Skeletal muscle tissue (tissue), 4 donors: ENCODE results near the gene HLA-A. TPM values are rescaled to one million over a fixed set of nuclear protein-coding genes. Genes with fewer than 3 reads are reported as not detected.
"Not testable (repeated sequence)": the region's sequence is repeated elsewhere in the genome, so short reads cannot be mapped to it uniquely, and the experiment has no call there.

ENCODE experiments used
- H3K27ac ChIP-seq: one replicate; pipeline ENCODE4 v1.7.0; 2013; ENCODE audit warnings: mild to moderate bottlenecking, low read depth, low read length, inconsistent platforms
- H3K27me3 ChIP-seq, 3 donors: one replicate each; pipeline ENCODE4 v1.7.0; 2013; ENCODE audit warnings: low read length in 3 of 3; ENCODE audit not compliant: control insufficient read depth in 3 of 3, insufficient read depth in 3 of 3
- H3K36me3 ChIP-seq, 3 donors: one replicate each; pipeline ENCODE4 v1.7.0; 2013; ENCODE audit warnings: low read length in 3 of 3; ENCODE audit not compliant: control insufficient read depth in 3 of 3, insufficient read depth in 3 of 3
- H3K4me1 ChIP-seq, 3 donors: one replicate each; pipeline ENCODE4 v1.7.0; 2013; ENCODE audit warnings: low read length in 3 of 3, mild to moderate bottlenecking in 3 of 3; ENCODE audit not compliant: control insufficient read depth in 3 of 3, insufficient read depth in 3 of 3
- H3K4me3 ChIP-seq, 3 donors: one replicate each; pipeline ENCODE4 v1.7.0; 2013; ENCODE audit warnings: low read length in 3 of 3
- H3K9ac ChIP-seq, 3 donors: one replicate each; pipeline ENCODE4 v1.7.0; 2013; ENCODE audit warnings: low read length in 3 of 3, mild to moderate bottlenecking in 3 of 3, moderate library complexity in 2 of 3, low read depth in 1 of 3
- H3K9me3 ChIP-seq, 3 donors: one replicate each; pipeline ENCODE4 v1.7.0; 2013; ENCODE audit warnings: low read length in 3 of 3; ENCODE audit not compliant: control insufficient read depth in 3 of 3
- total RNA-seq: library from RNA; depleted of rRNA; stranded (reverse); fragments of >200 nt; gene quantifications from one replicate; pipeline ENCODE4 v1.2.3, GENCODE V29; 2014
- donor health status: Osteomylitis.

The HLA-A gene
- total RNA-seq, 1 donor from 2014 or later: 113 TPM

GRCh38 chr6:29967379-29968010 is 25.2 kb downstream of the HLA-A start:
- H3K4me3 ChIP-seq: no peak overlapping the region

DNA sequence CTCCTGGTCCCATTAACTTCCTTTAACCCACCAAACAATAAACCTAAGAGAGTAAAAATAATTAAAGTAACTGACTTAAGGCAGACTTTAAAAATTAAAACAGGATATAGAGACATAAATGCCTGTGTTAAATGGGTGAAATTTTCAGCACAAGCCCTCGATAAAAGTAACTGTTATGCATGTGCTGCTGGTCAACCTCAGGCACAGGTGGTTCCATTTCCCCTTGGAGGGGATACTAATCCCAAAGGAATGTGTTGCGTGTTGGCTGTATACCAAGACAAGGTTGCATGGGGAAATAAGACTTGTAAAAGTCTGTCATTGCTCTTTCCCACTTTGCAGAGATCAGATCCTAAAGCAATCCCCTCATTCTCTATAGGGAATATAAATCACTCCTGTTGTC is 25.8 kb downstream of the HLA-A start:
- no peak overlapping the region for H3K9ac ChIP-seq
- H3K27me3 ChIP-seq: no peaks in the 10 kb centered on the region
- H3K4me1 ChIP-seq: peaks cover 32 to 43% (median 39%) of the 10 kb centered on the region in 3 donors
- H3K36me3 ChIP-seq: no peaks in the 10 kb centered on the region
- H3K27ac ChIP-seq: peak overlapping the region; percentile 30
- no peaks in the 10 kb centered on the region for H3K9me3 ChIP-seq
- no peak overlapping the region for H3K4me3 ChIP-seq

More at GRCh38 chr6:29967379-29968010, 25.2 kb downstream of the HLA-A start:
- H3K9me3 ChIP-seq: no peaks in the 10 kb centered on the region
- peak overlapping the region; percentile 30 for H3K27ac ChIP-seq
- no peaks in the 10 kb centered on the region for H3K27me3 ChIP-seq
- H3K36me3 ChIP-seq: no peaks in the 10 kb centered on the region
- no peak overlapping the region for H3K9ac ChIP-seq
- peaks cover 32 to 43% (median 42%) of the 10 kb centered on the region in 3 donors for H3K4me1 ChIP-seq

DNA sequence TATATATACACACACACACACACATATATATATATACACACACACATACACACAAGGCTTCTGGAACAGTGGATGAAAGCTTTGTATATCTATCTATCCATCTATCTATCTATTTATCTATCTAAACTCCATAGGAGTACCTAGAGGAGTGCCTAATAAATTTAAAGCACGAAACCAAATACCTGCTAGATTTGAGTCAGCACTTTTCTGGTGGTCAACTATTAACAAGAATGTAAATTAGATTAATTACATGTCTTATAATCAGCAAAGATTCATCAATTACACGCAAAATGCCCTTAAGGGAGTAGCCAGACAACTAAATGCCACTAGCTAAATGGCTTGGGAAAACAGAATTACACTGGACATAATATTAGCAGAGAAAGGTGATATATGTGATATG is 26.6 kb downstream of the HLA-A start:
- H3K27ac ChIP-seq: no peak overlapping the region
- no peaks in the 10 kb centered on the region for H3K9me3 ChIP-seq
- H3K4me1 ChIP-seq: peaks cover 32 to 43% (median 39%) of the 10 kb centered on the region in 3 donors
- no peak overlapping the region for H3K9ac ChIP-seq
- H3K4me3 ChIP-seq: no peak overlapping the region
- H3K36me3 ChIP-seq: no peaks in the 10 kb centered on the region
- no peaks in the 10 kb centered on the region for H3K27me3 ChIP-seq

GRCh38 chr6:29970711-29971110 is 28.4 kb downstream of the HLA-A start:
- no peak overlapping the region for H3K27ac ChIP-seq
- peaks cover 35 to 37% (median 37%) of the 10 kb centered on the region in 3 donors for H3K4me1 ChIP-seq
- H3K27me3 ChIP-seq: no peaks in the 10 kb centered on the region
- no peak overlapping the region for H3K4me3 ChIP-seq
- H3K36me3 ChIP-seq: no peaks in the 10 kb centered on the region
- no peak overlapping the region for H3K9ac ChIP-seq
- no peaks in the 10 kb centered on the region for H3K9me3 ChIP-seq

DNA sequence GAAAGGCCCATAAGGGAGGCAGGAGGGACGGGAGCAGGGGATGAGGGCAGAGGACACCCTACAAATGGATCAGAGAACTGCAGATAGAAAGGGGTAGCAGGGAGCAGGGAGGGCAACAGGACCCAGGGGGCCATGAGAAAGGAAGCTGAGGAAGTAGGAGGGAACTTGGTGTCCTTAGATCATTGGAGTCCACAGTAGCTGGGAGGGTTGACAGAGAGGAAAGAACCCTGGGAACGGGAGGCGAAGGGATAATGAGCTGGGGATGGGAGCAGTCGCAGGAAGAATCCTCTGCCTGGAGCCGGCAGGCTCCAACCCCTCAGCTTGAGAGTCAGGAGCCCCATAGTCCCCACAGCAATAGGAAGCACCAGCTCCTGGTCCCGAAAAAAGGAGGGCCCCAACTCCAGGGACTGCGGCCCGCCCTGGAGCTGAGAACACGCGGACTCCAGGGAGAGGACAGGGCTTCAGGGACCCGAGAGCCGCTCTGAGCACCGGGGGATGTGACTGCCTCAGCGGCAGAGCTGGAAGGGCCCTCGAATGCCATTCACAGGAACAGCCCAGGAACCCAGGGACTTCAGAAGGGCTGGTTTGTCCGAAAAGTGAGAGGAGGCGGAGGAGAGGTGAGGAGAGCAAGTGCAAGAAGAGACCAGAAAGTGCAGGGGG is 32.7 kb downstream of the HLA-A start:
- Histone ChIP-seq H3K9me3 (no peaks in the 10 kb centered on the region), H3K27me3 (no peaks in the 10 kb centered on the region), H3K9ac (peak overlapping the region; percentile 57 to 94 (median 91)), H3K4me1 (peaks cover 18 to 27% (median 24%) of the 10 kb centered on the region in 3 donors), H3K27ac (no peak overlapping the region), H3K4me3 (peak overlapping the region; percentile 74 to 85 (median 77)), H3K36me3 (no peaks in the 10 kb centered on the region)

DNA sequence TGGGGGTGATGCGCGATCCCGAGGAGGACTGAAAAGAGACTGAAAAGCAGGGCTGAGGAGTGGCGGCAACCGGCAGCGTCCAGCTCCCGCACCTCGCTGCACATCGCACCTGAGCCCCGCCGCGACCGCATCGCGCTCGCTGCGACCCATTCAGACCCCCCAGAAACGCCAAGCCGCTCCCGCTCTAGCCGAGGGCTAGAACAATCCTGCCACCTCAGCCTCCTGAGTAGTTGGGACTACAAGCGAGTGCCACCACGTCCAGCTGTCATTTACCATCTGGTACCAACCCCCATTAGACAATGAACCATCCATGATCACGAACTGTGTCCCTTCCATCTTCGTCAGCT is 33.2 kb downstream of the HLA-A start:
- H3K36me3 ChIP-seq: no peaks in the 10 kb centered on the region
- peak overlapping the region; percentile 89 to 94 (median 91) for H3K9ac ChIP-seq
- peaks cover 18 to 27% (median 24%) of the 10 kb centered on the region in 3 donors for H3K4me1 ChIP-seq
- no peak overlapping the region for H3K27ac ChIP-seq
- H3K4me3 ChIP-seq: peak overlapping the region; percentile 74 to 85 (median 77)
- no peaks in the 10 kb centered on the region for H3K9me3 ChIP-seq
- H3K27me3 ChIP-seq: no peaks in the 10 kb centered on the region

DNA sequence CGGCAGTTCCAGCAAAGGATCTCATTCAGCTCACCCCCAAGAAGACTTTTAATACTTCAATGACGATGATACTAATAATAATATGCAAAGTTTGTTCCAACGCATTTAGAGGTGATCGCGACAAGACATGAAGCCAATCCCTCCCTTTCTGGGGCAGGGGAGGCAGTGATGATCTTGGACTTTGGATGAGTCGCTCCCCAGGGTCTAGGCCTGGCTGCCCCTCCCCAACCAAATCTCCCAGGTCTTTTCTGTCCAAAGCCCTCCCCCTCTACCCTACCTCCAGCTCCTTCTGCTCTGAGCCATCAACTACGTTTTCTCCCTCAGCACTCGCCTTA is 33.9 kb downstream of the HLA-A start:
- H3K27ac ChIP-seq: peak overlapping the region; percentile 99
- H3K9me3 ChIP-seq: no peaks in the 10 kb centered on the region
- peak overlapping the region; percentile 89 to 94 (median 91) for H3K9ac ChIP-seq
- H3K4me1 ChIP-seq: peaks cover 18 to 27% (median 26%) of the 10 kb centered on the region in 3 donors
- H3K27me3 ChIP-seq: peaks cover 0 to under 1% (median 0%) of the 10 kb centered on the region in 3 donors
- H3K36me3 ChIP-seq: no peaks in the 10 kb centered on the region
- peak overlapping the region; percentile 74 to 85 (median 77) for H3K4me3 ChIP-seq

- no peaks in the 10 kb centered on the region for H3K9me3 ChIP-seq
- H3K36me3 ChIP-seq: no peaks in the 10 kb centered on the region
- H3K27ac ChIP-seq: peak overlapping the region; percentile 99
- H3K4me1 ChIP-seq: peaks cover 18 to 27% (median 27%) of the 10 kb centered on the region in 3 donors
- peak overlapping the region; percentile 74 to 85 (median 77) for H3K4me3 ChIP-seq
- peak overlapping the region; percentile 89 to 94 (median 91) for H3K9ac ChIP-seq
- H3K27me3 ChIP-seq: peaks cover 0 to 2% (median 0%) of the 10 kb centered on the region in 3 donors
These were observed 34.5 kb downstream of the HLA-A start for GRCh38 chr6:29976588-29977424.

GRCh38 chr6:29977425-29977727 is 35.0 kb downstream of the HLA-A start:
- Histone ChIP-seq H3K27ac (peak overlapping the region; percentile 99), H3K9me3 (no peaks in the 10 kb centered on the region), H3K36me3 (no peaks in the 10 kb centered on the region), H3K4me1 (peaks cover 18 to 27% (median 27%) of the 10 kb centered on the region in 3 donors), H3K27me3 (peaks cover 0 to 2% (median 0%) of the 10 kb centered on the region in 3 donors), H3K9ac (peak overlapping the region; percentile 89 to 94 (median 91)), H3K4me3 (peak overlapping the region; percentile 74 to 85 (median 77))

DNA sequence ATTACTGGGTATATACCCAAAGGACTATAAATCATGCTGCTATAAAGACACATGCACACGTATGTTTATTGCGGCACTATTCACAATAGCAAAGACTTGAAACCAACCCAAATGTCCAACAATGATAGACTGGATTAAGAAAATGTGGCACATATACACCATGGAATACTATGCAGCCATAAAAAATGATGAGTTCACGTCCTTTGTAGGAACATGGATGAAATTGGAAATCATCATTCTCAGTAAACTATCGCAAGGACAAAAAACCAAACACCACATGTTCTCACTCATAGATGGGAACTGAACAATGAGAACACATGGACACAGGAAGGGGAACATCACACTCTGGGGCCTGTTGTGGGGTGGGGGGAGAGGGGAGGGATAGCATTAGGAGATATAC is 37.7 kb downstream of the HLA-A start:
- not testable (repeated sequence) for H3K36me3 ChIP-seq, H3K27ac ChIP-seq, H3K4me3 ChIP-seq, H3K9me3 ChIP-seq, H3K9ac ChIP-seq, H3K27me3 ChIP-seq
- peaks cover 14 to 22% (median 22%) of the 10 kb centered on the region in 3 donors for H3K4me1 ChIP-seq
